Transverse colon (tissue), 3 donors: ENCODE data around the gene RFX2.

ENCODE experiments used
- EP300 ChIP-seq: sonication (generic); formaldehyde crosslinking; IDR thresholded peaks from one replicate; pipeline ENCODE4 v1.6.1; 2017; ENCODE audit warnings: antibody characterized with exemption, low read depth
- POLR2A ChIP-seq: fragments of 450-650 bp; IDR thresholded peaks from one replicate; pipeline ENCODE4 v1.6.1; 2016; ENCODE audit warnings: antibody characterized with exemption, mild to moderate bottlenecking, moderate library complexity
- TF ChIP-seq, protein P1 (sequence below), 5 experiments: fragments of 200-600 bp in 3 of 5; fragments of 450-650 bp in 2 of 5; sonication (generic) in 3 of 5; IDR thresholded peaks; 1 replicate in 2 of 5; 2 replicates in 3 of 5; pipeline ENCODE4 v1.5.1; 2016 to 2017; ENCODE audit warnings: antibody characterized with exemption in 5 of 5, inconsistent platforms in 3 of 5, mild to moderate bottlenecking in 2 of 5, moderate library complexity in 1 of 5

DNA sequence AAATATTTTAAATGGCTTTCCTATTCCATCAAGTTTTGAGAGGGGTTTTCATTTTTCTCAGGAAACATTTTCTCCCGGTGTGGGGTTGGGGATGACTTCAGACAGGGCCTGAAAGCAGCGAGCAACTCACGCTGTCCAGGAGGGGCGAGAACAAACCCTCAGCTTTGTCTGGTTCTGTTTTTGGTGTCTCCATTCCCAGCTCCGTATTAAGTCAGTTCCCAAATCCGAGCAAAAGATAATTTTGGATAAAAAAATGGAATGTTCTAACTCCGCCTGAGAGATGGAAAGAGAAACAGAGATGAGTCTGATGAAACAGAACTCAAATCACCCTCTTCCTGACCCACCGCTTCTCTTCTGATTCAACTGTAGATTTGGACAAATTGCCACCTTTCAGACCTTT is 38.4 kb downstream of the RFX2 start:
- TF ChIP-seq, protein P1, sequence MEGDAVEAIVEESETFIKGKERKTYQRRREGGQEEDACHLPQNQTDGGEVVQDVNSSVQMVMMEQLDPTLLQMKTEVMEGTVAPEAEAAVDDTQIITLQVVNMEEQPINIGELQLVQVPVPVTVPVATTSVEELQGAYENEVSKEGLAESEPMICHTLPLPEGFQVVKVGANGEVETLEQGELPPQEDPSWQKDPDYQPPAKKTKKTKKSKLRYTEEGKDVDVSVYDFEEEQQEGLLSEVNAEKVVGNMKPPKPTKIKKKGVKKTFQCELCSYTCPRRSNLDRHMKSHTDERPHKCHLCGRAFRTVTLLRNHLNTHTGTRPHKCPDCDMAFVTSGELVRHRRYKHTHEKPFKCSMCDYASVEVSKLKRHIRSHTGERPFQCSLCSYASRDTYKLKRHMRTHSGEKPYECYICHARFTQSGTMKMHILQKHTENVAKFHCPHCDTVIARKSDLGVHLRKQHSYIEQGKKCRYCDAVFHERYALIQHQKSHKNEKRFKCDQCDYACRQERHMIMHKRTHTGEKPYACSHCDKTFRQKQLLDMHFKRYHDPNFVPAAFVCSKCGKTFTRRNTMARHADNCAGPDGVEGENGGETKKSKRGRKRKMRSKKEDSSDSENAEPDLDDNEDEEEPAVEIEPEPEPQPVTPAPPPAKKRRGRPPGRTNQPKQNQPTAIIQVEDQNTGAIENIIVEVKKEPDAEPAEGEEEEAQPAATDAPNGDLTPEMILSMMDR (IDR thresholded peaks at IDR 0.05) = no peak
- TF ChIP-seq POLR2A (no peak), EP300 (no peak)
